Uterus (tissue), 2 donors: ENCODE results near the gene OR7D2.

Experiments used
- CTCF ChIP-seq, 4 experiments: fragments of 200-600 bp in 2 of 4; fragments of 450-650 bp in 2 of 4; sonication (generic) in 2 of 4; IDR thresholded peaks; one replicate each; pipeline ENCODE4 v1.5.1; 2016 to 2019; ENCODE audit warnings: antibody characterized with exemption in 4 of 4, mild to moderate bottlenecking in 2 of 4, moderate library complexity in 1 of 4
- POLR2A ChIP-seq, 2 donors: fragments of 450-650 bp; IDR thresholded peaks; one replicate each; pipeline ENCODE4 v1.6.1; 2016; ENCODE audit warnings: antibody characterized with exemption in 2 of 2, mild to moderate bottlenecking in 1 of 2, moderate library complexity in 1 of 2

- TF ChIP-seq CTCF (IDR thresholded peaks at IDR 0.05) (no peak), POLR2A (IDR thresholded peaks at IDR 0.05) (no peak)
These were observed 28.1 kb upstream of the OR7D2 start for GRCh38 chr19:9150650-9151049.
